Aorta (tissue), 5 donors: ENCODE measurements around the gene CD82. TPM values are rescaled to one million over a fixed set of nuclear protein-coding genes. Genes with fewer than 3 reads are reported as not detected.

ENCODE experiments used
- ATAC-seq: fragments of 200-7000 bp; cut with Tn5 transposase; one replicate; pipeline ENCODE4 v1.9.1; 2022; ENCODE audit warnings: moderate library complexity; ENCODE audit not compliant: low FRiP score
- DNase-seq, 2 donors: peaks; one replicate each; pipeline ENCODE4 v3.0.0-alpha.2; 2020
- H3K27ac ChIP-seq, 2 donors: one replicate each; pipeline ENCODE4 v1.5.1; 2013; ENCODE audit warnings: low read length in 2 of 2, mild to moderate bottlenecking in 2 of 2, moderate library complexity in 2 of 2, control low read depth in 1 of 2, inconsistent platforms in 1 of 2, low read depth in 1 of 2
- H3K27me3 ChIP-seq, 2 donors: one replicate each; pipeline ENCODE4 v1.6.1; 2013; ENCODE audit warnings: control low read depth in 1 of 2, low read length in 1 of 2, mild to moderate bottlenecking in 1 of 2, moderate library complexity in 1 of 2; ENCODE audit not compliant: insufficient read depth in 2 of 2, control insufficient read depth in 1 of 2
- H3K36me3 ChIP-seq, 2 donors: one replicate each; pipeline ENCODE4 v1.6.1; 2013; ENCODE audit warnings: control low read depth in 1 of 2, low read length in 1 of 2, mild to moderate bottlenecking in 1 of 2; ENCODE audit not compliant: insufficient read depth in 2 of 2, control insufficient read depth in 1 of 2
- H3K4me1 ChIP-seq, 2 donors: one replicate each; pipeline ENCODE4 v1.6.1; 2013; ENCODE audit warnings: low read length in 2 of 2, control low read depth in 1 of 2, mild to moderate bottlenecking in 1 of 2, moderate library complexity in 1 of 2; ENCODE audit not compliant: insufficient read depth in 2 of 2, control insufficient read depth in 1 of 2
- H3K4me3 ChIP-seq, 2 donors: one replicate each; pipeline ENCODE4 v1.5.1; 2013; ENCODE audit warnings: low read length in 2 of 2, control low read depth in 1 of 2, mild to moderate bottlenecking in 1 of 2
- H3K9me3 ChIP-seq: one replicate; pipeline ENCODE4 v1.6.1; 2013; ENCODE audit warnings: mild to moderate bottlenecking, low read length; ENCODE audit not compliant: control insufficient read depth
- WGBS, 2 donors: extraction: QIAGEN DNeasy Blood & Tissue Kit; methylation state at CpG; one replicate each; pipeline ENCODE4 v1.1.7; 2013; 5-methylcytosine and 5-hydroxymethylcytosine counted together
- intact Hi-C, 2 donors: fragments of 100-400 bp; cut with DNase I; formaldehyde crosslinking; loops; one replicate each; pipeline versions ENCODE4 v1.14.2 to v1.15.0; 2022
- polyA plus RNA-seq, 2 donors: library from polyadenylated mRNA; stranded (reverse); fragments of 200-250 nt; gene quantifications; one replicate each; pipeline ENCODE4 v1.2.3, GENCODE V29; 2013
- total RNA-seq, 2 donors: library from RNA; stranded (reverse); fragmentation: NEBNext Ultra II Directional; extraction: Animal tissue kit (Norgen Biotek cat#: 25700); gene quantifications; one replicate each; pipeline ENCODE4 v1.2.1, GENCODE V29; 2021
- donor health status: healthy with polysubstance abuse.
- donor health status: Bipolar disorder and iron deficiency.
- donor health status: DM: no; HTN: no; CAD: no.
- donor health status: DM: no; HTN: no; CAD: no.
- donor health status: DM: yes; HTN: yes; CAD: no.

The CD82 gene
- total and polyA plus RNA-seq, 4 donors, result 21.0 to 64.6 (median 46.1) TPM

DNA sequence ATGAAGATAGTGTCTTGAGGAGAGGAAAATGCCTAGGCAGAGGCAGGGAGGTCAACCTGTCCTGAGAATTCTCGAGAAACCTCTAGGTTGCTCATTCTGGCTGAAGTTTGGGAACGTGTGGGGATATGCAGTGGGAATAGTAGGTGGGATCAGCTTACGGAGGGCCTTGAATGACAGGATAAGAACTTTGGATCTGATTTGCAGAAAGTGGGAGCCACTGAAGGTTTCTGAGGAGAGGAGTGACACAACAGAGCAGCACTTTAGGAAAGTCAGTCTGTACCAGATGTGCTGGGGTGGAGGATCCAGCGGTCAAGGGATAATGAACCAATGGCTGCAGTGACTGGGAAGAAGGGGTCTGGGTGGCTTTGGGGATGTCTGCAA lies 2.4 kb downstream of the CD82 start:
- Histone ChIP-seq H3K9me3 (no peaks in the 10 kb centered on the region), H3K27ac (no peak overlapping the region), H3K4me1 (no peaks in the 10 kb centered on the region), H3K27me3 (no peaks in the 10 kb centered on the region), H3K36me3 (no peaks in the 10 kb centered on the region), H3K4me3 (no peak overlapping the region)
- no peak for DNase-seq
- 93% methylated on average over 4 of the region's 4 CpGs for WGBS, 2 donors
- intact Hi-C loops, result loop anchor here (2.0 to 10.0 kb wide), 3 partner anchors 25 to 527 kb away; no protein-coding TSS in a partner anchor
- no peak for ATAC-seq

DNA sequence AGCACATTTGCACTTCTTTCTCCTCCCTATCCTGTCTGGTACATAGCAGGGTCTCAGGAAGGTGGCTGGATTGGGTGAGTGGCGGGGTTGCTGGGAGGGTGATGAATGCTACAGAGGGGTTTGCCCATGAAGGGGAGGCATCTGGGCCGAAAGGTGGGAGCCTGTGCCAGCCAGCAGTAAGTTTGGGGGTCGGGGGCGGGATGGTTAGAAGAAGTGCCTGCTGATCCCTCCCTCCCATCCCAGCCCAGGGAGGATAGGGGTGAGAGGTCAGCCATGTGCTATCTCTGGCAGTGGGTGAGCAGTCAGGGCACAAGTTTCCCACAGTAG lies 2.8 kb downstream of the CD82 start:
- no peak for ATAC-seq
- Histone ChIP-seq H3K9me3 (no peaks in the 10 kb centered on the region), H3K4me1 (no peaks in the 10 kb centered on the region), H3K27ac (no peak overlapping the region), H3K4me3 (no peak overlapping the region), H3K36me3 (no peaks in the 10 kb centered on the region), H3K27me3 (no peaks in the 10 kb centered on the region)
- intact Hi-C loops, result loop anchor here in 1 of 2 donors (5.0 to 10.0 kb wide), 2 partner anchors 199 to 527 kb away; no protein-coding TSS in a partner anchor
- WGBS, 2 donors, result 86 to 92% methylated on average over 4 of the region's 4 CpGs
- DNase-seq, result peak in 1 of 2 donors; percentile 51

GRCh38 chr11:44568658-44569473 lies 3.4 kb downstream of the CD82 start:
- no peak for ATAC-seq
- no peak overlapping the region for H3K4me3 ChIP-seq
- H3K9me3 ChIP-seq, result no peaks in the 10 kb centered on the region
- intact Hi-C loops, result loop anchor here in 1 of 2 donors (5.0 to 10.0 kb wide), 2 partner anchors 198 to 526 kb away; no protein-coding TSS in a partner anchor
- no peaks in the 10 kb centered on the region for H3K4me1 ChIP-seq
- no peaks in the 10 kb centered on the region for H3K27me3 ChIP-seq
- no peaks in the 10 kb centered on the region for H3K36me3 ChIP-seq
- WGBS, 2 donors, result 53 to 54% methylated on average over 15 of the region's 15 CpGs
- DNase-seq, result peak; percentile 92 to 93
- H3K27ac ChIP-seq, result no peak overlapping the region

DNA sequence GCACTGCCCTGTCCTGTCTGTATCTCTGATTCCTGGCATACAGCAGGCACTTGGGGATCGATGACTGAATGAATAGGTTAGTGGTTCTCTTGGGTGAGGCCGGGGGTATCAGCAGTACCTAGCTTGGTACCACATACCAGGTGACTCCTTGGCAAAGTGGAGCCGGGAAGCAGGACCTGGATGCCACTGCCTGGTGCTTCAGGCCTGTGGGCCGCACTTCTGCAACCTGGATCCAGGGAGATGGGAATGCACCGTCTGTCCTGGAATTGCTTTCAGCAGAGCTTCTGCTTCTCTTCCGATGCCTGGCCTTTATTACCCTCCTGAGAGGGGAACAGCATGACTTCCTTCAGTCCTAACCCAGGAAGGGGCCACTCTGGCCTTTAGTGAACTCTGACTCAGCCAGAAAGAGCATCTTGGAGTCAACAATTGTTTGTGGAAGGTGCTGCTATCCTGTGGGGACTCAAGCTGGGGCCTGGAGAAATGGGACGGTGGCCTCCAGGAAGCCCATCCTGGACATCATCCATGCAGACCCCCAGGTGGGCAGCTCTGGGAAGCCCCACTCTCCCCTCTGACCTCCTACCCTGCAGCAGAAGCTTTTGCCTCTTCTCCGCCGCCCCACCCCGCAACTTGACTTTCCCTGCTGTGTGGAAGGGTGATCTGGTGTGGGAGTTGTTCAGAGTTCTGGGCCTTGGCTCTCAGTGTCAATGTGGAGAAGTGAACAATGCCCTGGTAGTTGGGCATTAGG lies 5.1 kb downstream of the CD82 start:
- peak in 1 of 2 donors; percentile 72 for DNase-seq
- no peaks in the 10 kb centered on the region for H3K4me1 ChIP-seq
- WGBS, 2 donors, result 95% methylated on average over 10 of the region's 10 CpGs
- no peak overlapping the region for H3K27ac ChIP-seq
- intact Hi-C loops, result no loop called here
- no peak overlapping the region for H3K4me3 ChIP-seq
- no peaks in the 10 kb centered on the region for H3K27me3 ChIP-seq
- no peak for ATAC-seq
- no peaks in the 10 kb centered on the region for H3K36me3 ChIP-seq
- H3K9me3 ChIP-seq, result no peaks in the 10 kb centered on the region

- Histone ChIP-seq H3K27ac (no peak overlapping the region), H3K36me3 (no peaks in the 10 kb centered on the region), H3K4me1 (no peaks in the 10 kb centered on the region), H3K4me3 (no peak overlapping the region), H3K27me3 (no peaks in the 10 kb centered on the region), H3K9me3 (no peaks in the 10 kb centered on the region)
- 70 to 75% methylated on average over 2 of the region's 2 CpGs for WGBS, 2 donors
- DNase-seq (peak in 1 of 2 donors; percentile 19), ATAC-seq (no peak)
- intact Hi-C loops, result no loop called here
Measured at GRCh38 chr11:44571871-44572270, 6.4 kb downstream of the CD82 start.

DNA sequence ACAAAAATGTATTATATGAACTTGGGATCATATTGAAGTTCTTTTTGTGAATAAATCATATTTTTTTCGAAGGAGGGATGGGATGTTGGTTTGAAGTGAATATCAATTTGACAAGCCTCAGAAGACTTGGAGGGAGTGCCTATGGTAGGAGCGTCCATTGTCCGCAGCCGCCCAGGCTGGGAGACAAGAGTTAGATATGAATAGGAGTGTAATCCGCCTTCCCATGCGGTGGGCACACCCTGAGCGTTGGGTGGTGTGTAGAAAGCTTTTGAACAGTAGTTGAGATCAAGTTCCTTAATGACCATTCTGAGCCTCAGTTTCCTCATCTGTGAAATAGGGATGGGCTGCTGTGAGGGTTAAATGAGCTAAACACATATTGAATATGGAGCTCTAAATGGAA lies 7.0 kb downstream of the CD82 start:
- no peak overlapping the region for H3K27ac ChIP-seq
- H3K36me3 ChIP-seq, result no peaks in the 10 kb centered on the region
- no peaks in the 10 kb centered on the region for H3K4me1 ChIP-seq
- H3K27me3 ChIP-seq, result no peaks in the 10 kb centered on the region
- H3K4me3 ChIP-seq, result no peak overlapping the region
- DNase-seq (no peak), ATAC-seq (no peak)
- H3K9me3 ChIP-seq, result no peaks in the 10 kb centered on the region
- intact Hi-C loops, result no loop called here
- WGBS, 2 donors, result 87 to 92% methylated on average over 7 of the region's 7 CpGs

DNA sequence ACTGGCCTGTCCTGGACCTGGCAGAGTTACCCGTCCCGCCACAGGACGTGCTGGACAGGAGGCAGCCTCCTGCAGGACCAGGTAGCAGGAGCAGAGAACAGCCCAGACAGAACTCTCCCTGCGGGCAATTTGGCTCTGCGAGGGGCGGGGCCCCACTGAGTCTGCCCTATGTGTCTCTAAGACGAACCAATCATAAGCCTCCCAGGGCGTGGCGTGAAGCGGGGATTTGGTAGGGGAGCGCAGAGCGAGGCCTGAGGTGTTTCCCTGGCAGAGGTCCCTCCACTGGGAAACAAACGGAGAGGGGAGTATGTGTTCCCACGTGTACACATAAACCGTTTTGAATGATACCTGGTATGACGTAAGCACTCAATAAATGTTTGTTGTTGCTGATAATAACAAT lies 7.4 kb downstream of the CD82 start:
- intact Hi-C loops, result no loop called here

GRCh38 chr11:44573333-44573732 lies 7.9 kb downstream of the CD82 start:
- Histone ChIP-seq H3K36me3 (no peaks in the 10 kb centered on the region), H3K4me3 (no peak overlapping the region), H3K27ac (no peak overlapping the region), H3K9me3 (no peaks in the 10 kb centered on the region), H3K27me3 (no peaks in the 10 kb centered on the region), H3K4me1 (no peaks in the 10 kb centered on the region)
- 74 to 80% methylated on average over 3 of the region's 3 CpGs for WGBS, 2 donors
- intact Hi-C loops, result no loop called here
- no peak for DNase-seq
- ATAC-seq, result no peak

More for the DNA sequence above, 7.4 kb downstream of the CD82 start:
- Histone ChIP-seq H3K4me3 (no peak overlapping the region), H3K27me3 (no peaks in the 10 kb centered on the region), H3K9me3 (no peaks in the 10 kb centered on the region), H3K36me3 (no peaks in the 10 kb centered on the region), H3K27ac (no peak overlapping the region), H3K4me1 (no peaks in the 10 kb centered on the region)
- DNase-seq, result no peak
- no peak for ATAC-seq
- 96% methylated on average over 16 of the region's 16 CpGs for WGBS, 2 donors
